ENCODE data around the gene SYNM. TPM values are rescaled to one million over a fixed set of nuclear protein-coding genes. Genes with fewer than 3 reads are reported as not detected.

The SYNM gene
- total RNA-seq, 4 donors from 2014 or later, result 4.7 to 32.8 (median 10.7) TPM

- no peak overlapping the region for H3K4me3 ChIP-seq (ENCODE audit: low read depth, poor library complexity, severe bottlenecking)
- WGBS, 2 donors, result 66 to 80% methylated on average over 5 of the region's 5 CpGs
- TF ChIP-seq POLR2A (IDR thresholded peaks at IDR 0.05) (no peak), CTCF (IDR thresholded peaks at IDR 0.05) (no peak)
- intact Hi-C loops (cut with DNase I; ENCODE audit: low total_unique reads), result no loop called here
- DNase-seq (ENCODE audit: low spot score in 2 of 2), result no peak
Measured at GRCh38 chr15:99167201-99167600, 62.3 kb downstream of the SYNM start.

DNA sequence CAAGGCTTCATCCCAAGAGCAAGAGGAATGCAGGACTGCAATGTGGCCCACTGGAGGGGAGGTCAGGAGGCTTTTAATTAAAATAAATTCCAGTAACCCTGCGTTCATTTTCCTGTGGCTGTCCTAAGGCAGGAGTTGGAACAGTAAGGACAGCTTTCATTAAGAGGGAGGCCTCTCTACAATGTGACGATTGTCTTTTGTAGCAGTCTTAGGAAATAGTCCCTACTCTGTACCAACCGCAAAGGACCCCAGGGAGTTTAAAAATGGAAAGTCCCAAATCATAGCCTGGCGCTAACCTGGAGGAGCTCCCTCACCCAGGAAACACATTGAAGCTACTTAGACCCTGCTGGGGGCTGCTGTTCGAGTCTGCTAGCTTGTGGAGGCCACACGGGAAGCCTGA, 62.8 kb downstream of the SYNM start:
- no peak for DNase-seq (ENCODE audit: low spot score in 2 of 2)
- intact Hi-C loops (cut with DNase I; ENCODE audit: low total_unique reads), result no loop called here
- 74 to 84% methylated on average over 6 of the region's 6 CpGs for WGBS, 2 donors
- H3K4me3 ChIP-seq (ENCODE audit: low read depth, poor library complexity, severe bottlenecking), result no peak overlapping the region
- no peak for TF ChIP-seq CTCF (IDR thresholded peaks at IDR 0.05)
- TF ChIP-seq POLR2A (IDR thresholded peaks at IDR 0.05), result no peak

DNA sequence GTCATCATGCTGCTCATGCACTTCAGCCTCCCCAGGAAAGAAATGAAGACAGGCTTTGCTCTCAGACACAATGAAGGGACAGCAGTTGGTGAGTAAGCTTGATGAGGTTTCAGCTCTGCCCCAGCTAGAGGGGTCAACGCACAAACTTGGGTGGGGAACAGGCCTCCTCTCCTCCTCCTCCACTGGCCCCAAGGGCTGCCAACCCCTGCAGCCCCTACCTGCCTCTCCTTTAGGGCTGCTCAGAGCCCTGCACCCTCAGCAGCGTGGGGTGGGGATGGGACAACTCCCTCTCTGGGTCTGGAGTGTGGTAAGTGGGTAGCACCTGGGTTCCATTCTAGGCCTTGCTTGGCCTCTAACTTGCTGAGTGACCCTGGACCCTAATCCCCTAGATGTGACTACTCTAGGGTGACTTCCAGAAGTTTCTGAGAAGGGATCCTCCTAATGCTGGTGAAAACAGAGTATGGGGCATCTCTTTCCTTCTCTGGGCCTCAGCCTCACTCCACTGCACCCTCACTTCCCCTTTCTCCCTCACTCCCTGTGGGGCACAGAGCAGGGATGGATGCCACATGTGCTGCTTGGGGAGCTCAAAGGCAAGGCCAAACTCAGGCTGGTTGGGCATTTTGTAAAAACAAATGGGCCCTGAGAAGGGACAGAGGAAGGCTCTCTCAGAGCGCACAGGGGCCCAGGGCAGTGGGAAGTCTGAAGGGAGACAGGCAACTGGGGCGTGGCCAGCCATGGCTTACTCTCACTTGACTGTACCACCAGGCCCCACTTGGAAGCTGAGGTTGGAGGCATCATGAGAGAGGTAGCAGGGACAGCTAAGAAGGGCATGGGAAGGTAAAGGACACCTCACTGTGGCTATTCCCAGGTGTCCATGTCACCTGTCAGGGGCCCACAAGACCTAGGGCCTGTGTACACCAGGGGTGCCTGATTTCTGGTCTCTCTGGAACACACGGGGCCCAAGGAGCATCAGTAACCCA, 64.0 kb downstream of the SYNM start:
- no peak overlapping the region for H3K4me3 ChIP-seq (ENCODE audit: low read depth, poor library complexity, severe bottlenecking)
- TF ChIP-seq POLR2A (IDR thresholded peaks at IDR 0.05), result no peak
- TF ChIP-seq CTCF (IDR thresholded peaks at IDR 0.05), result no peak
- intact Hi-C loops (cut with DNase I; ENCODE audit: low total_unique reads), result no loop called here
- WGBS, 2 donors, result 96 to 99% methylated on average over 5 of the region's 5 CpGs
- DNase-seq (ENCODE audit: low spot score in 2 of 2), result no peak

- no peak for TF ChIP-seq POLR2A (IDR thresholded peaks at IDR 0.05)
- TF ChIP-seq CTCF (IDR thresholded peaks at IDR 0.05), result no peak
- intact Hi-C loops (cut with DNase I; ENCODE audit: low total_unique reads), result no loop called here
- WGBS, 2 donors, result 76 to 77% methylated on average over 10 of the region's 10 CpGs
- no peak for DNase-seq (ENCODE audit: low spot score in 2 of 2)
- no peak overlapping the region for H3K4me3 ChIP-seq (ENCODE audit: low read depth, poor library complexity, severe bottlenecking)
Measured at GRCh38 chr15:99169769-99170311, 65.0 kb downstream of the SYNM start.

- H3K4me3 ChIP-seq (ENCODE audit: low read depth, poor library complexity, severe bottlenecking), result no peak overlapping the region
- intact Hi-C loops (cut with DNase I; ENCODE audit: low total_unique reads), result no loop called here
- no peak for DNase-seq (ENCODE audit: low spot score in 2 of 2)
- WGBS, 2 donors, result 69 to 73% methylated on average over 7 of the region's 7 CpGs
- no peak for TF ChIP-seq CTCF (IDR thresholded peaks at IDR 0.05)
- TF ChIP-seq POLR2A (IDR thresholded peaks at IDR 0.05), result no peak
Measured at GRCh38 chr15:99170476-99171065, 65.7 kb downstream of the SYNM start.
